ENCODE results near the gene PARP3.

PARP3 gene

DNA sequence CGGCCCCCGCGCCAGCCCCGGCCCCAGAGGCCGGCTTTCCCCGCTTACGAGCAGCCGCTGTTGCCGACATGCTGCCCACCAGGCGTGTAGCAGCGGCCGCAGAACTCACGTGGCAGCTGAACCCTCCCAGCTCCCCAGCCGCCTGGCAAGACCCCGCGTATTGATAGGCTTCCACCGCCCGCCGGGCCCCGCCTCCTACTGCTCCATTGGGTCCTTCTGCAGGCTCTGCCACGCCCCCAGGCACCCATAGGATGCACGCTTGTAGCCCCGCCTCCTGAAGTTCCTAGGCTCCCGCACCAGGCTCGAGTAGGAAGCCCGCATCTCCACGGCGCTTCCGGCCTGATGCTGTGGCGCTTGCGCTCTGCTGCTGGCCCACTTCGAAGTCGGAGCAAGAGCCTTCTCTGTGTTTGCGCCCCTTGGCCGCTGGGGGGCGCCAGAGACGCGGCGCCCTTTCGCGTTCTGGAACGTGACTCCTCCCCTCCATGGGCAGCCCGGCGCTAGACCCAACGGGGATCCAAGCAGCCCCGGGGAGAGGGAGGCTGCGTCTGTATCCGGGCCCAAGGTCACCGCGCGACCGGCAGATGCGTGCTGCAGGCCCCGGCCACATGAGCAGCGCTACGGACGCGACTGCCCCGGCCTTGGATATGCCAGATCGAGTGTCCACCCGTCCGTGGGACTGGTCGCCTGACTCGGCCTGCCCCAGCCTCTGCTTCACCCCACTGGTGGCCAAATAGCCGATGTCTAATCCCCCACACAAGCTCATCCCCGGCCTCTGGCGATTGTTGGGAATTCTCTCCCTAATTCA is at the start of gene PARP3, which contains the start of gene RRP9:
PARP3 (plus strand) TSS at position 566 of the 805 bp plus-strand sequence. CDS start 993 bp downstream, outside the sequence.
RRP9 (minus strand) TSS at position 107 of the 805 bp plus-strand sequence; CDS start at position 70, 37 bp downstream.
- TF ChIP-seq GATA2 (IDR thresholded peaks at IDR 0.05; ENCODE audit: low read depth, low read length), result no peak
- TF ChIP-seq GATA3 (IDR thresholded peaks at IDR 0.05; ENCODE audit: low read depth, low read length), result no peak

DNA sequence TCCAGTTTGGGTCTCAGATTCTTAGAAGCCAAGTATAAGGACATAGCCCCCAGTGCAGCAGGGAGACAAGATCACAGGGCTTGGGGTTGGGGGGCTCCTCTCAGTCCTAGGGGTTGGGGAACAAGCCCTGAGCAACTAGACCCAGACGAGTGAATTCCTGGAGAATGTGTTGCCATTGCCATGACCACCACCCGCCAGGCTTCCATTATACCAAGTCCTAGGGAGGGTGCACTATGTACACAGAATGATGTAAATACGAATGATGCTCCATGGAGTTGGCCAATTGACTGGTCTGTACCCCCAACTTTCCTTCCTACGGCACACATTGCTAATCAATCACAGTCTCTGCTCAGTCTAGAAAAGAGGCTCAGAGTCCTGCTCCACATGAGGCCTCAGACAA is 47.8 kb upstream of the PARP3 start:
- no peak for TF ChIP-seq GATA2 (IDR thresholded peaks at IDR 0.05; ENCODE audit: low read depth, low read length)
- TF ChIP-seq GATA3 (IDR thresholded peaks at IDR 0.05; ENCODE audit: low read depth, low read length), result no peak

DNA sequence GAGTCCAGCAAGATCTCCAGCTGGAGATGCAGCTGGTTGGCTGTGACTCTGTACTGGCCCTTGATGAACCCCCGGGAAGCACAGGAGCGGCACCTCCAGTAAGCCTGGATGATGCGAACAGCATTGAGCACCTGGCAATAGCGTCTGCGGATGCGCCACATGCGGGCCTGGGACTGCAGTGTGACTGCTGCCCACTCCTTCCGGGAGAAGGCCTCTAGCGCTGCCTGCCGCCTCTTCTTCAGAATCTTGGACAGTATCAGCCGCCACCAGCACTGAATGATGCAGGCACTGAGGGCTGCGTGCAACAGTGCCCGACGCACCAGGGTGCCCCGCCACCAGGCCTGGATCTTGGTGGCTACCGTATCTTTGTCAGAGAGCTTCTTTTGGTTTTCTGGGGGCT is 47.2 kb upstream of the PARP3 start:
- no peak for TF ChIP-seq GATA2 (IDR thresholded peaks at IDR 0.05; ENCODE audit: low read depth, low read length)

DNA sequence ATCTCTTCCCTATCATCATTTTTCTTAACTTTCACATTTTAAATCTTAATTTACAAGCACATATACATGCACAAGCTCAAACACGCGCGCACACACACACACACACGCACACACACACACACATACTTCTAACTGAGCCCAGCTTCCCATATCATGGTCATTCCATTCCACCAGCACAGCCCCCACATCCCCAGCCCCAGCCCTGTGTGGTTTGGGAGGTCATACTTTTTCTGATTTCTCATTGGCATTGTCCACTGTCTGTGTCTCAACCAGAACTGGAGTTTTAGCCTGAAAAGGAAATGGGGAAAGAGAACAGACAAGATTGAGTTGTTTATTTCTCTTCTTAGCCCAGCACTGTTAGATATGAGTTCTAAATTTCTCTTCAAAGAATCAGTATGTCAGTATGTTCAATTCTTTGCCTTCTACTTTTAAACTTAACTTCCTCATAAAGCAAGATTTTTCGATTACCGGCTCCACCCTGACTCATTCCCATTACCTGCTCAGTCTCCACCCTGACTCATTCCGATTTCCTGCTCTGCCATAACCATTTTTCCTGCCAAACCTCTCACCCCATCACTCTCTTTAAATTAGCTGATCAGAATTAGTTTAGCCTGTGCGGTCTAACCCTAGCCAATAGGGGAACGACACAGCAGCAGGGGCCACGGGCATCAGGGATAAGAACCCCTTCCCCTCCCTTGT is 45.4 kb upstream of the PARP3 start:
- no peak for TF ChIP-seq GATA2 (IDR thresholded peaks at IDR 0.05; ENCODE audit: low read depth, low read length)
- no peak for TF ChIP-seq GATA3 (IDR thresholded peaks at IDR 0.05; ENCODE audit: low read depth, low read length)

DNA sequence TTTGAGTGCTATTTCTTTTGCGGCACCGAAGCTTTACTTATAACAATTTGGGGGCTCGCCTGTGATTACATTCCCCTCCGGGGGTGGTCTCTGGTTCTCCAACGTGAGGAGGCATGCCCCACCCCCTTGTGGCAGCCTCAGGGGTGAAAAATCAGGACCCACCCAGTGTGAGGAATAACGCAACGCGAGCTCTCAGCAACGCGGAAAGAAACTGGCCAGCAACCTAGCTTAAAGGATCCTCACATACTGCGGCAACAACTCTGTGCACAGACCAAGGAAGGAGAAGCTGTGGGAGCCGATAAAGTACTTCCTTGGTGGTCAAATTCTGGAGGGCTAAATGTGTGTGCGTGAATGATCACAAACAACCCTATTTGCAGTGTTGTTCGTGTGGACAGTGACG is 44.8 kb upstream of the PARP3 start:
- no peak for TF ChIP-seq GATA3 (IDR thresholded peaks at IDR 0.05; ENCODE audit: low read depth, low read length)
- no peak for TF ChIP-seq GATA2 (IDR thresholded peaks at IDR 0.05; ENCODE audit: low read depth, low read length)

DNA sequence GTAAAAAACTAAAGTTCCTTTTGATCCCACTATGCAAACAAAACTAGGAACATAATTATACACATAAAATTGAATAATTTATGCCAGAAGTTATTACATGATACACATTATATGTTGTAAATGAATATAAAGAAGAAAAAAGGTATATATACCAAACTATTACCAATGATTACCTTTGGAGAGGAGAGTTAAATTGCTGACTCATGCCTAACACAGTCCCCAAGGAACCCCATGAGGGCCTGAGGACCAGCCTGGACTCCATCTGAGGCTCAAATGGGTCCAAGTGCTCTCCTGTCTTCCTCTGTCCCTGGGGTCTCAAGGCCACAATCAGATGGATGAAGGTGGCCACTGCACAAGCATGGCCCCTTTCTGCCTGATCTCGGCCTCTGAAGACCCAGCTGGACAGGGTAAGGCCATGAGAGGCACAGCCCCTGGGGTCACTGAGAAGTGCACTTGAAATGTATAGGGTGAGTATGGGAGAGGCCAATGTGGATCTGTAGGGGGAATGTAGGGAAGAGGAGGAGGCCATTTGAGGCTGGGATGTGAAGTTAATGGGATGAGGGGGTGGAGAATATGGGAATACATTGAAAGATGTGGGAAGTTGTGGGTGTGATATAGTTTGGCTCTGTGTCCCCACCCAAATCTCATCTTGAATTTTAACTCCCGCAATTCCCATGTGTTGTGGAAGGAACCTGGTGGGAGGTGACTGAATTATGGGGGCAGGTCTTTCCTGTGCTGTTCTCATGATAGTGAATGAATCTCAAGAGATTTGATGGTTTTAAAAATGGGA is 37.9 kb upstream of the PARP3 start:
- TF ChIP-seq GATA3 (IDR thresholded peaks at IDR 0.05; ENCODE audit: low read depth, low read length), result no peak
- no peak for TF ChIP-seq GATA2 (IDR thresholded peaks at IDR 0.05; ENCODE audit: low read depth, low read length)

DNA sequence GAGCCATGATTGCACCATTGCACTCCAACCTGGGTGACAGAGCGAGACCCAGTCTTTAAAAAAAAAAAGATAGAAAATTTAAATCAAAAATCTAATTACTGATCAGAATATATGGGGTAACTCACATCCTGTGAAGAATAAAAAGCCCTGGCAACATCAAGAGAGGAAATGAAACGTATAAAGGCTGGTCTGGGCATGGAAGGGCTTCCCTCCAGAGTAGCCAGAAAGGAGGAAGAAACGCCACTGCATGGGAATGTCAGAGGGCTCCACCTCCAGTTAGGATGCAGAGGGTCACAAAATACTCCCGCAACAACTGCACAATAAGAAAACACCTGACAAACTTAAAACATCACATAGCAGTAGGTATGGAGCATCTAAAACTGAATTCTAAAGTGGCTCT is 34.1 kb upstream of the PARP3 start:
- TF ChIP-seq GATA2 (IDR thresholded peaks at IDR 0.05; ENCODE audit: low read depth, low read length), result no peak
- TF ChIP-seq GATA3 (IDR thresholded peaks at IDR 0.05; ENCODE audit: low read depth, low read length), result no peak

DNA sequence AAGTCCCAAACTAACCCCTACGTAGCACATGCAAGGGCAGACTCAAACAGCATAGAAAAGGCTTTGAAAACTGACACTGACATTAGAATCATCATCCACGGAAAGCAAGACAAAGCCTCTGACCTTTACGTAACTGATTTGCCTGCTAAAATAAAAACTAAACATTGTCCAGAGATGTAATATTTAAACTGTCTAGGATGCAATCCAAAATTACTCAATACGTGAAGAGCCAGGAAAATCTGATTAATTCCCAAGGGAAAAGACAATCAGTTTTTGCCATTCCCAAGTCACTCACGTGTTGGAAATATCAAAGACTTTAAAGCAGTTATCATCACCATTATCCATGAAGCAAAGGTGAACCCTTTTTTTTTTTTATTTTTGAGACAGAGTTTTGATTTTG is 25.7 kb upstream of the PARP3 start:
- TF ChIP-seq GATA3 (IDR thresholded peaks at IDR 0.05; ENCODE audit: low read depth, low read length), result no peak
- no peak for TF ChIP-seq GATA2 (IDR thresholded peaks at IDR 0.05; ENCODE audit: low read depth, low read length)

DNA sequence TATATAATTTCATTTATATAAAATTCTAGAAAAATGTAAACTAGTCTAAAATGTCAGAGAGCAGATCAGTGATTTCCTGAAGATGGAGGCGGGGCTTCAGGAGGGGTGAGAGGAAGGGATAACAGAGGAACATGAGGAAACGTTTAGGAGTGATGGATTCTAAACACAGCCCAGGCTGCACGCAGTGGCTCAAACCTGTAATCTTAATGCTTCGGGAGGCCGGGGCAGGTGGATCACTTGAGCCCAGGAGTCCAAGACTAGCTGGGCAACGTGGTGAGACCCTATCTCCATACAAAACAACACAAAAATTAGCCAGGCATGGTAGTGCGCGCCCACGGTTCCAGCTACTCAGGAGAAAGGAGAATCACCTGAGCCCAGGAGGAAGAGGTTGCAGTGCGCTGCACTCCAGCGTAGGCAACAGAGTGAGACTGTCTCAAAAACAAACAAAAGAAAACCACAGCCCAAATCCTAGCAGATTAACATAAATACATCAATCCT is 21.0 kb upstream of the PARP3 start:
- no peak for TF ChIP-seq GATA3 (IDR thresholded peaks at IDR 0.05; ENCODE audit: low read depth, low read length)
- TF ChIP-seq GATA2 (IDR thresholded peaks at IDR 0.05; ENCODE audit: low read depth, low read length), result no peak

DNA sequence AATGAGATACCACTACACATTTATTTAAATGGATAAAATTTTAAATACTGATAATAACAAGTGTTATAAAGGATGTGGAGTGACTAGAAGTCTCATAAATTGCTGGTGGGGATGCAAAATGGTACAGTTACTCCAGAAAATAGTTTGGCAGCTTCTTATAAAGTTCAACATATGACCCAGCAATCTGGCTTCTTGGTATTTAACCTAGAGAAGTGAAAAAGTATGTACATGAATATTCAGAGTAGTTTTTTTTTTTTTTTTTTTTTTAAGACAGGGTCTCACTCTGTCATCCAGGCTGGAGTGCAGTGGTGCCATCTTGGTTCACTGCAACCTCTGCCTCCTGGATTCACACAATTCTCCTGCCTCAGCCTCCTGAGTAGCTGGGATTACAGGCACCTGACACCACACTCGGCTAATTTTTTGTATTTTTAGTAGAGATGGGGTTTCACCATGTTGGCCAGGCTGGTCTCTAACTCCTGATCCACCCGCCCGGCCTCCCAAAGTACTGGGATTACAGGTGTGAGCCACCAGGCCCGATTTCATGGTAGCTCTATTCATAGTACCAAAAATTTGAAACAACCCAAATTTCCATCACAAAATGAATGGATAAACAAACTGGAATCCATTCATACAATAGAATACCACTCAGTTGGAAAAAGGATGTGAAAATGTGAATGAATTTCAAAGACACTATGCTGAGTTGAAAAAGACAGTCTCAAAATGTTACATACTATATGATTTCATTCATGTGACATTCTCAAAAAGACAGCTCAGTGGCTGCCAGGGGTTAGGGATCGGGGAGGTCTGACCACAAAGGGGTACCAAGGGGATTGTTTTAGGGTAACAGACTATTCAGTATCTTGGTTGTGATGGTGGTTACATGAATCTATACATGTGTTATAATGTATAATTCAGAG is 14.8 kb upstream of the PARP3 start:
- TF ChIP-seq GATA2 (IDR thresholded peaks at IDR 0.05; ENCODE audit: low read depth, low read length), result no peak
- no peak for TF ChIP-seq GATA3 (IDR thresholded peaks at IDR 0.05; ENCODE audit: low read depth, low read length)

DNA sequence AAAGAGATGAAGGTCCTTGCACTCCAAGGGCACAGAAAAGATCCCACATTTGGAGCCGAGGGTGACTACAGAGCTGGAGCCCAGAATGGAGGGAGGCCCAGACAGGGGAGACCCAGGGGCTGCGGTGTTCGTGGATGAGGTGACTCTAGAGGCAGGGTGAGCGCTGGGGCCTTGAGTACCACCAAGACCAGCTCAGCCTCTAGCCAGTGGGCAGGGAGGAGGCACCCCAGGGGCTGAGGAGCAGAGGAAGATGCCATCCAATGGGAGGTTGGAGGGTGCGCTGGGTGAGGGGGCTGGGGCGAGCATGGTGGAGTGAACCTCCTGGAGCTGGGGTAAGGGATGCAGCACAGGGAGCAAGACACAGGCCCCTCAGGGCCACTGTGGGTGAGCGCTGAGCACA is 13.7 kb upstream of the PARP3 start:
- TF ChIP-seq GATA3 (IDR thresholded peaks at IDR 0.05; ENCODE audit: low read depth, low read length), result no peak
- TF ChIP-seq GATA2 (IDR thresholded peaks at IDR 0.05; ENCODE audit: low read depth, low read length), result no peak

DNA sequence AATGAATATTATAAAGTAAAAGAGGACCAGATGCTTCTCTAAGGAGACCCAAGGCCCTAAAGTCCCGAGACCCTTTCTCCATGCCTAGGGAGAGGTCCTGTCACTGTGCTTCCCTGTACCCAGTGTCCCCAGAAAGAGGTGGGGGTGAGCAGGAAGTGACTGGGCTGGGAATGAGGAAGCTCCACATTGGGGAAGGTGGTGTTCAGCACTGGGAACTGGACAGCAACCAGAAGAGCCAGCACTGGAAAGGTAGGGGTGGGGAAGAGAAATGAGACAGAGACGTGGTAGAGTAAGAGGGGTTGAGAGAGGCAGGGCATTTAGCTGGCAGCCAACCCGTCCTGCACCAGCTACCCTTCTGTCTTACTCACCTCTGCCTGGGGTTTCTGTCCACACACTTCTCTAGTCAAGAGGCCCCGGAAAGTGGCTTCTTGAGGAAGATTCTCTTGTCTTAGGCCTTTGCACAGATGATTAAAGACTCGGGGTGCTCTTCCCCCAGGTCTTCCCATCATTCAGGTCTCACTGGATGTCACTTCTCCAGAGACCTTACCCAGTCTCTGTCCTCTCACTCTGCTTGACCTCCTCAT is 12.7 kb upstream of the PARP3 start:
- TF ChIP-seq GATA3 (IDR thresholded peaks at IDR 0.05; ENCODE audit: low read depth, low read length), result no peak
- no peak for TF ChIP-seq GATA2 (IDR thresholded peaks at IDR 0.05; ENCODE audit: low read depth, low read length)

DNA sequence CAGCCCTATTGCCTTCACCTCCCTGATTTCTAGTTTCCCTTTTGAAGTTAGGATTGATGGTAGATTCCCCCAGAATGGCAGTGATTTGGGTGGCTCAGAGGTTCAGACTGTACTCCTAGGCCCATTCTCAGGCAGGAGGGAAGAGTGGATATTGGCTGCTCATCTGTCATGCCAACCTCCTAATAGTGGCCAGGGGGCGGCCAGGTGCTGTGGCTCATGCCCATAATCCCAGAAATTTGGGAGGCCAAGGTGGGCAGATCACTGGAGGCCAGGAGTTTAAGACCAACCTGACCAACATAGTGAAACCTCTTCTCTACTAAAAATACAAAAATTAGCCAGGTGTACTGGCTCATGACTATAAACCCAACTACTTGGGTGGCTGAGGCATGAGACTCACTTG is 11.7 kb upstream of the PARP3 start:
- no peak for TF ChIP-seq GATA2 (IDR thresholded peaks at IDR 0.05; ENCODE audit: low read depth, low read length)
- TF ChIP-seq GATA3 (IDR thresholded peaks at IDR 0.05; ENCODE audit: low read depth, low read length), result no peak

Data from SH-SY5Y (cell line).